ENCODE measurements around the gene FCN2.

DNA sequence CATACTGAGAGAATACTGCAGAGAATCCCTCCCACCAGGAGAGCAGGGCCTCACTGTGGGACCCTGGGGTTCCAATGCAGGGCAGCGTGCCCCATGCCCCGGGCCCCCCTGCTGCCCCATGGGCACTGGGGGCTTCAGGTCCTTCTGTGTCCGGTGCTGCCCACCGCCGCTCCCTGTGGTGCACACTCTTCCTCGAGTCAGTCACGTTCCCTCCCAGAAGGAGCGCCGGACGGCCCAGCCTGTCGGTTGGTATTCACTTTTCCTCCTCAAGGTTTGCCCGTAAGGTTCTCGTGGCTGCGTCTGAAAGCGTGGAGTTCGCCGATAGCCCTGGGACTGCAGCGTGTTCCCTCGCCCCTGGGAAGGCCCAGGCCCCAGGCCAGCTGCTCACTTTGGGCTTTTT lies 48.1 kb upstream of the FCN2 start:
- TF ChIP-seq POLR2A (IDR thresholded peaks at IDR 0.05; ENCODE audit: low read length) (no peak), GATA1 (IDR thresholded peaks at IDR 0.05; ENCODE audit: low read depth, low read length) (no peak)
